Measurements from ENCODE around the gene STX8.

- no peak for TF ChIP-seq CTCF (IDR thresholded peaks at IDR 0.05)
- TF ChIP-seq POLR2A (IDR thresholded peaks at IDR 0.05), result no peak
These were observed 290.7 kb downstream of the STX8 start for GRCh38 chr17:9284884-9285283.
